NOMO-1 treated with dmso at 0.1 percent for 144 hours (cell line): Measurements from ENCODE around the gene CUTA.
"Not testable (repeated sequence)": the region's sequence is repeated elsewhere in the genome, so short reads cannot be mapped to it uniquely, and the experiment has no call there.

Experiments used
- DNase-seq: peaks from one replicate; lab custom pipeline; 2025; ENCODE audit not compliant: unreplicated experiment; lab: John Stamatoyannopoulos, UW

Gene CUTA

DNA sequence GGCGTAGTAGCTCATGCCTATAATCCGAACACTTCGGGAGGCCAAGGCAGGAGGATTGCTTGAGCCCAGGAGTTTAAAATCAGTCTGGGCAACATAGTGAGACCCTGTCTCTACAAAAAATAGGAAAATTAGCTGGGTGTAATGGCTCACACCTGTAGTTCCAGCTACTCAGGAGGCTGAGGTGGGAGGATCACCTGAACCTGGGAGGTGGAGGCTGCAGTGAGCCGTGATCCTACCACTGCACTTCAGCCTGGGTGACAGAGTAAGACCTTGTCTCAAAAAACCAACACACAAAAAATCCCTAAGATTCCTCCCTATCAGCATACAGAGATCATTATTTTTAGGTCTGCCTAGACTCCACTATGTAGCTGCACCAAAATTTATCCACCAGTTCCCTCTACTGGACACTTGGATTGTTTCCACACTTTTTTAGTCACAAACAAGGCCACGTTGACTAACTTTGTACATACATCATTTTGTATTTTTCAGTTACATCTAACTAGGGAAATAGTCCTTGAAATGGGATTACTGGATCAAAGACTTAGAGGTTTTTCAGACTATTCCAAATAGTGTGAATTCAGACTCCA, 10.7 kb downstream of the CUTA start:
- DNase-seq: no peak

DNA sequence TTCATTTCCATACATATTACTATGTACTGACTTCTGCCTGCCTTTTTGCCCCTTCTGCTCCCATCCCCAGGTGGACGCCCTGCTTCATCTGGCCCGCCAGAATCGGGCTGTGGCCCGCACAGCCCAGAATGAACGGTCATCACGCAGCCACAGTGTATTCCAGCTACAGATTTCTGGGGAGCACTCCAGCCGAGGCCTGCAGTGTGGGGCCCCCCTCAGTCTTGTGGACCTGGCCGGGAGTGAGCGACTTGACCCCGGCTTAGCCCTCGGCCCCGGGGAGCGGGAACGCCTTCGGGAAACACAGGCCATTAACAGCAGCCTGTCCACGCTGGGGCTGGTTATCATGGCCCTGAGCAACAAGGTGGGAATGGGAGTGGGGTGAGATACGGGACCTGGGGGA, 11.8 kb downstream of the CUTA start:
- DNase-seq: no peak

DNA sequence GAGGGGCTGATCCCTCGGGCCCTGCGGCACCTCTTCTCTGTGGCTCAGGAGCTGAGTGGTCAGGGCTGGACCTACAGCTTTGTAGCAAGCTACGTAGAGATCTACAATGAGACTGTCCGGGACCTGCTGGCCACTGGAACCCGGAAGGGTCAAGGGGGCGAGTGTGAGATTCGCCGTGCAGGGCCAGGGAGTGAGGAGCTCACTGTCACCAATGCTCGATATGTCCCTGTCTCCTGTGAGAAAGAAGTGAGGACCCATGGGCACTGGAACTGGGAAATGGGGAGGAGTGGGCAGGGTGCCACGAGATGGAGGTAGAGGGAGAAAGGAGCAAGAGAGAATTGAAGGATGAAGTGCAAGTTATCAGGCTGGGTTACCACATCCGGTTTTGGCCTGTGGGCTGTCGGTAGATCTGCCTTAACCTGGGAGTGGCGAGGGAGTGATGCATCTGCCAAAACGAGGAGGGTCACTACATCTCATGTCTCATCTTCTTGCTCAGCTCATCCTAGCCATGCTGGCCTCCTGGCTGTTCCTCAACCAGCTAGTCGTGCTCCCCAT, 12.4 kb downstream of the CUTA start:
- no peak for DNase-seq

DNA sequence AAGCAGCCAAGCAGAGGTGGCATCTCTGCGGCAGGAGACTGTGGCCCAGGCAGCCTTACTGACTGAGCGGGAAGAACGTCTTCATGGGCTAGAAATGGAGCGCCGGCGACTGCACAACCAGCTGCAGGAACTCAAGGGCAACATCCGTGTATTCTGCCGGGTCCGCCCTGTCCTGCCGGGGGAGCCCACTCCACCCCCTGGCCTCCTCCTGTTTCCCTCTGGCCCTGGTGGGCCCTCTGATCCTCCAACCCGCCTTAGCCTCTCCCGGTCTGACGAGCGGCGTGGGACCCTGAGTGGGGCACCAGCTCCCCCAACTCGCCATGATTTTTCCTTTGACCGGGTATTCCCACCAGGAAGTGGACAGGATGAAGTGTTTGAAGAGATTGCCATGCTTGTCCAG, 13.0 kb downstream of the CUTA start:
- no peak for DNase-seq

DNA sequence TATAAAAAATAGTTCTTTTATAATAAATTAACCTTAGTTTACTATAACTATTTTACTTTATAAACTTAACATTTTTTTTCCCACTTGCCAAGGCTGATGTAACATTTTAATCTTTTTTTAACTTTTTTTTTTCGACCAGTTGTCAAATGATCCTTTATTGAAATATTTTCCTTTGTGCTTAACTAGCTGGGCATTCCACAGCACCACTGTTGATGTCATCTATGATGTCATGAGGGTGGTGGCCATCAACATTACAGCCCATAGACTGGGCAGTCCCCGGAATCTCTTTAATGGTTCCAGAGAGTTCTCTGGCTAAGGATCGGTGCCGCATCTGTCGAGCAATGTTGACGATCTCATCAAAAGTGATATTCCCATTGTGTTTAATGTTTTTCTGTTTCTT, 18.0 kb downstream of the CUTA start:
- not testable (repeated sequence) for DNase-seq

DNA sequence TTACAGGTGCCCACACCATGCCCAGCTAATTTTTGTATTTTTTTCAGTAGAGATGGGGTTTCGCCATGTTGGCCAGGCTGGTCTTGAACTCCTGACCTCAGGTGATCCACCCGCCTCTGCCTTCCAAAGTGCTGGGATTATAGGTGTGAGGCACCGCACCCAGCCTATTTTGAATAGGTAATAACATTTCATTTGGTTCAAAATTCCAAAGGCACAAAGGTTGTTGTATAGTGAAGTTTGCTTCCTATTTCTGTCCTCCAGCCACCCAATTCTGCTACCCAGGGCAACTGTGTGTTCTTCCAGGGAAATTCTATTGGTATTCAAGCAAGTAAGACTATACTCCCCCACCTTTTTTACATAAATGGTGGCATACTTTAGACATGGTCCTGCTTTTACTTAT, 19.3 kb downstream of the CUTA start:
- not testable (repeated sequence) for DNase-seq

DNA sequence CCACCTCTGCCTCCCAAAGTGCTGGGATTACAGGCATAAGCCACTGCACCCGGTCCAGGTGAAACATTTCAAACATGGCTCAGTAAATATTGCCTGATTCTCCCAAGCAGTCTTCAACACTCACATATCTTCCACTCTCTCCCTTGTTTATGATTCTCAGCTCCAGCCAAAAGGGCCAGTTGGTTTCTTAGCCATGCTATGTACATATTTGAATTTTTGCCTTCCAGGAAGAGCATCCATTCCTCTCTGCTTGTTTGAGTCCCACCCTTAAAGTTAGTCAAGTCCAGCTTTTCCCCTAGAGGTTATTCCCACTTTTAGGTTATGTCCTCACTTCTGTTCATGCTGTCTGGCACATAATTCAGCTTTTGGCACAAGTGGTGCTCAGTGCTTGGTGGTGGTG, 20.4 kb downstream of the CUTA start:
- no peak for DNase-seq

DNA sequence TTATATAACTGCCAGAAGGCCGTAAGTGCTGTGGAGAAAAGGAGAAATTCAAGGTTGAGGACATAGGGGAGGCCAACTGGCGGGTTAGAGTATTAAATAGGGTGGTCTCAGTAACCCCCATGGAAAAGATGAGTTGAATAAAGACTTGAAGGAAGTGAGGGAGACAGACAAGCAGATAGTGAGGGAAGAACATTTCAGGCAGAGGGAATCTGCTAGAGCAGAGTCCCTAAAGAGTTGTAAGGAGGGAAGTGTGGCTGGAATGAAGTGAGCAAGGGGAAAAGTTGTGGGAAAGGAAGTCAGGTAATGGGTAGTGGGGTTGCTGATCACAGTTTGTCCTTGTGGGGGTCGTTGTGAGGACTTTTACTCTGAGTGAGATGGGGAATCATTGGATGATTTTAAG, 24.9 kb downstream of the CUTA start:
- no peak for DNase-seq

DNA sequence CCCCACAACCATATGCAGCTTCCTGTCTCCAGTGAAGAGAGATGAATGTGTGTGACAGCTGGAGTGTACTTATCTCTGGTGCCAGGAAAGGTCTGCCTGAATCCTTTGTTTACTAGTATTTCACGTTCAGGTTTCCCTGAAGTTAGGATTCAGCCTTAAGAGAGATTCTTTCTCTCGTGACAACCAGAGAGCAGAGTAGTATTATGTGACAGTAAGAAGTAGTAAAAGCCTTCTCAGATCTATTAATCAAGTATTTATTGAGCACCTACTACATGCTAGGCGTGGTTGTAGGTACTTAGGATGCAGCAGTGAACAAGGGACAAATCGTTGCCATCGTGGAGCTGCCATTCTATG, 25.3 kb downstream of the CUTA start:
- DNase-seq: no peak

DNA sequence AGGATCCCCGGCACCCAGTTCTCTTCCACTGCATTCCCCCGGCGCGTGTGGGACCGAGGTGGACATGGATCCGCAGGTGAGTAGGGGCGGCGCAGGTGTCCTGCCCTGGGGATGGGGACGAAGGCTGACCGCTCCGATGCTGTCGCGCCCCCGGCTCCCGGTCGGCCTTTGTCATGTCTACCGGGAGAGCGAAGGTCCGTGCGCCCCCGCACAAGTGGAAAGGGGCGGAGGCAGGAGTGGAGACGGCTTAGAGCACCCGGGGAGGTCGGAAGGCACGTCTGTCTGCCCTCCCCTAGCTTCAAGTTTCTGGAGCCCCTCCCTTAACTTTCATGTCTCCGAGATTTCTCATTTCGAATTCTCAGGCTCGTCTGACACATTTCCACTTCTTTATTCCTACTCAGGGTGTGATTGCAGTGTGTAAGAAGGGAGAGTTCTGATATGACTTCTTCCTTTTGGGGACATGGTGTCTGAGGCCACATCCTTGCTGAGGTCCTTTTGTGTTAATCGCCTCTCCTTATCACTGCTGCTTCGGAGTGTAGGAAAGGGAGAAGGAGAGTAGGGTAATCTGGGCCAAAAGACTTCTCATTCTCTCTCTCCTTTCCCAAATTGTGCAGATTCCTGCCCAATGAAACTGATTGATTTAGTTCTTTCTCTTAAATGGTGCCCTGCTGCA, 25.8 kb downstream of the CUTA start:
- DNase-seq: no peak

DNA sequence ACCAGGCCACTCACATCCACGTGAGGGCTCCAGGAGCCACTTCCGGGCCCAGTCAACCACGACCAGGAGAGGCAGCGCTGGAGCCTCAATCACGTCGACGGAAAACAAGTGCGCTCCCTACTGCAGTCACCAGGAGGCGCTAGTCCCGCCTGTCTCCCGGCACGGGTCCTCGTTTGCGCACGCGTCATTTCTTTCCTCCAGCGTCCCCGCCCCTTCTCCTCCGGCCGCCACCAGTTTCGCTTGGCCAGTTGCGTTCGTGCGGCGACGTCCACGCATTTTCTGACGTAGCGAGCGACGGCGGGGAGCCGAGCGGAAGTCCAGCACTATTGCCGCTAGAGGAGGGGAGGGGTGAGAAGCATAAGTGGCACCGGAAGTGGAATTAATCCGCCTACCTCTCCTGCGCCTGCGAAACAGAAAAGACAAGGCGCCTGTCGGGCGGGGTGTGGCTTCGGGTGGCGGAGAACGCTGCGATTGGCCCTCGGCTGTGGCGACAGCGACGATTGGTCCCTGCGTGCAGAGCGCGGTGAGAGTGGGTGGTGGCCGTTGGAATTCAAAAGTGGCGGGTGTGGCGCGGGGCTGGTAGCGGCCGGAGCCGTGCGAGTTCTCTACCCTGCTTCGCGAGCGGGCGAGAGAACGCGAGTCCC, 26.5 kb downstream of the CUTA start, which contains the start of gene KIFC1:
KIFC1 (plus strand) TSS at position 546 of the 644 bp plus-strand sequence. CDS start 163 bp downstream, outside the sequence.
- DNase-seq: peak; percentile 100

DNA sequence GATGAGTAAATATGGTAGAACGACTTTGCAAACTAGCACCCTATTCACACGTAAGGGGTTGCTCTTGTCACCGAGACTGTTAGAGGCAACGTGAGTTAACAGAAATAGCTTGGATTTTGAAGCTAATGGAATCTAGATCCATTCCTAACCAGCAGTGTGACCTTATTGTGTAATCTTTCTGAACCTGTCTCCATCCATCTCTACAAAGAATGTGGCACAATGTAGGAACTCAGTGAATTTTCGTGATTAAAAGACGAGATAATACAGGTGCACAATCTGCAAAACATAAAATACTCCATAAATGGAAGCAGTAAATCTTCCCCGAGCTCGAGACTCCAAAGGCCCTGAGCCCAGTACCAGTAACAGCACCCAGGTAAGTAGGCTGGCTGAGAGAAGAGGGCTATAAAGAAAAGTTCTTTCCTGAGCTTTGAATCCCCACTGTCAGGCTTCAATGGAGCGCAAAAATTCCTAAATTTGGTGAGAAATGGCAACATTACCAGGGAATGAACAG, 27.1 kb downstream of the CUTA start:
- DNase-seq: no peak

DNA sequence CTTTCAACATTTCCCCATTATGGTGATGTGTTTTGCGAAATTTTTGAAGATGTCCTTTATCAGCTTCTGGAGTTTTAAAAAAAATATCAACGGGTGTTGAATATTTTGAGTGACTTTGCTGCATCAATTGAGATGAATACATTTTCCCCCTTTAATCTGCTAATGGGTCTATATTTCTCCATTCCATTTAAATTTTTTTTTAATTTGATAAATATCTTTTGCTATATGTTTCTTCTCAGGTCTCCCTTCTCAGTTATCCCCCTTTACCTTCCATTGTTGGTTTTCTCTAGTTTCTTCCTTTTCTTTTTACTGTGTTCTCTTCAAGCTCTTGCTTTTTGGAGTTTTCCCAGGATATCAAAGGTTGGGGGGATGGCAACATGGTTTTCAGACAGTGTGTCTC, 27.7 kb downstream of the CUTA start:
- DNase-seq: no peak

DNA sequence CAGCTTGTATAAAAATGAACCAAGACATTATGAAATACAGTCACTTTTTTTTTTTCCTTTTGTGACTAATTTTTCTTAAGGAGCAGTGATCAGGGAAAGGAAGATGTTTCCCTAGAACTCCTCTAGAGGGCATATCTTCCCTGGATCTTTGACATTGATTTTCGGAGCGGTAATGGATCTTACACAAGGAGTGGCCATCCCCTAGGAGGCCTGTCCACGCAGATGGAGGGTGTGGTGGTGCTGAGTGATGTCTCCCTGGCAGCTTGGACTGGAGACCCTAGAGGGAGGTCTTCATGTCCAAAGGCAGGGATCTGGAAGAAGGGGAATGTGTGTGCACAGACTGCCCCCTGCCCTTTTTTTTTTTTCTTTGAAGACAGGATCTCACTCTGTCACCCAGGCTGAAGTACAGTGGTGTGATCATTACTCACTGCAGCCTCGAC, 33.3 kb downstream of the CUTA start:
- no peak for DNase-seq

DNA sequence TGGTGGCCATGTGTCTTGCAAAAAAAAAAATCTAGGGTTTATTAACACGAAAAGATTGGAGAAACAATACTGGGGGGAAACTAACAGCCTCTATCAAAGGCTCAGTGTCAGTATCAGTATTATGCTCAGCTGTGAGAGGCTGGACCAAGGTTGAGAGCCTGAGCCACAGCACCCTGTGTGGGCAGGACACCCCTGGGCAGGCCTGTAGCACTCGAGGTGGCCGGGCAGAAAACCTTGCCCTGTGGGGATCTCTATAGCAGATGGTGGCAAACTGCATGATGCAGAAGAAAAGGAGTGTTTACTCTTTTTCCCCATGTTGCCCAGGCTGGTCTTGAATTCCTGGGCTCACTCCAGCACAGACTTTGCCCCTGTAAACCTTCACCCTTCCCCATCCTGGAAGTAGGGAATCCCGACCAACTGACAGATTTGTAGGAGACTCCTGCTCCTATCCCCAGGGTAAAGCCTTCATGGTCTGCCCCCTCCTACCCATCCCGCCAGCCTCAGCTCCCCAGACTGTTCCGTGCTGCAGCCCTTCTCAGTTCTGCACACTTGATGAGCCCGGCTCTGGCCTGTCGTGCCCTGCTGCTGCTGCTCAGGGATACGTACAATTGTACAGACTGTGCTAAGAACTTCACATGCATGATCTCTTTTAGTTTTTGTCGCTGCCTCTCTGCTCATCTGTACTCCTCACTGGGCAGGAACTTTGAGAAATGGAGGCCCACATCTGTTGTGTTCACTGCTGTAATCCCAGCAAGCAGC, 34.3 kb downstream of the CUTA start:
- DNase-seq: no peak

DNA sequence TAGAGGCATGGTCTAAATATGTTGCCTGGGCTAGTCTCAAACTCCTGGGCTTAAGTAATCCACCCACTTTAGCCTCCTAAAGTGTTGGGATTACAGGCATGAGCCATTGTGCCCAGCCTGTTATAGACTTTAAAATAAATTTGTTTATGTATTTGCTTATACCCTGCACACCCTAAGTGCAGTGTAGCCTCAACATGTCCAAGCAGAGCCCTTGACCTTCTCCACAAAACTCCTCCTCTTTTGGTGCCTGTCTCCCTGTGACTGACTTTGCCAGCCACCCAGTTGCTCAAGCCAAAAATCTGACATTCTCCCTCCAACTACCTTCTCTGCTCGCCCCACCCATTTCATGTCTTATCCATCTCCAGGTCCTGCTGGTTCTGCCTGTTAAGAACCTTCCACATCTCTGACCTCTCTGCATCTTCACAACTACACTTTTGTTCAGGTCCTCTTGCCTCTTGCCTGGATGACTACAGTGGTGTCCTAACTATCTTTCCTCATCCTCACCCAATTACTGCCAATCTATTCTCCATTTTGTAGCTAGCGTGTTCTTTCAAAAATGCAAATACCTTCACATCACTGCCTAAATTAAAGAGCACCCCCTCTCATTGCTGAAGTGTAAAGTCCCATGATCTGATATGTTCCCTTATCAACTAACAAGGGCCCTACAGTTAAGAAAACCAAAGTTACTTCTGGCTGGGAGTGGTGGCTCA, 37.5 kb downstream of the CUTA start:
- DNase-seq: no peak

DNA sequence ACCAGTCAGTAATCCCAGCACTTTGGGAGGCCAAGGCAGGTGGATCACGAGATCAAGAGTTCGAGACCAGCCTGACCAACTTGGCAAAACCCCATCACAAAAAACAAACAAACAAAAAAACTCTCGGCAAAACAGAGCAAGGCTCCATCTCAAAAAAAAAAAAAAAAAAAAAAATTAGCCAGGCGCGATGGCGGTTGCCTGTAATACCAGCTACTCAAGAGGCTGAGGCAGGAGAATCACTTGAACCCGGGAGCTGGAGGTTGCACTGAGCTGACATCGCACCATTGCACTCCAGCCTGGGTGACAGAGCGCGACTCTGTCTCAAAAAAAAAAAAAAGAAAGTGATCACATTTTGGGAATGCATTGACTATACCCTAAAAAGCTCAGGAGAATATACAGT, 38.7 kb downstream of the CUTA start:
- not testable (repeated sequence) for DNase-seq

DNA sequence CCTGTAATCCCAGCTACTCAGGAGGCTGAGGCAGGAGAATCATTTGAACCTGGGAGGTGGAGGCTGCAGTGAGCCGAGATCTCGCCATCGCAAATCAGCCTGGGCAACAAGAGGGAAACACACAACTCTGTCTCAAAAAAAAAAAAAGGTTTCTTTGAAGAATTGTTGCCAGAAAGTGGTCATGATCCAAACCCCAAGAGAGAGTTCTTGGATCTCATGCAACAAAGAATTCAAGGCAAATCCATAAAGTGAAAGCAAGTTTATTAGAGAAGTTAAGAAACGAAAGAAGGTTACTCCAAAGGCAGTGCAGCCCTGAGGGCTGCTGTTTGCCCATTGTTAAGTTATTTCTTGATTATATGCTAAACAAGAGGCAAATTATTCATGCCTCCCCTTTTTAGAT, 40.7 kb downstream of the CUTA start:
- no peak for DNase-seq

DNA sequence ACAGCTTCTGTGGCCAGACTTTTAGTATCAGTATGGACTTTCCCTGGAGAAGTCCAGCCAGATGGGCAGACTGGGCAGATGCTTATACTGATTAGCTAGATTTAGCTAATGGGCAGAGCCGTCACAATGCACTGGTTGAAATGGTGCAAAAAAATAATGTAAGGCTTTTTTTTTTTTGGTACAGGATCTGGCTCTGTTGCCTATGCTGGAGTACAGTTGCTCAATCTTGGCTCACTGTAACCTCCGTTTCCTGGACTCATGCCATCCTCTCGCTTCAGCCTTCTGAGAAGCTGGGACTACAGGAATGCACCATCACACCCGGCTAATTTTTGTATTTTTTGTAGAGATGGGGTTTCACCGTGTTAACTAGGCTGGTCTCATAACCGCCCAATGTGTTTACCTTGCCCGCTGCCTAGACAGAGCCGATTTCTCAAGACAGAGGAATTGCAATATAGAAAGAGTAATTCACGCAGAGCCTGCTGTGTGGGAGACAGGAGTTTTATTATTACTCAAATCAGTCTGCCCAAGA, 42.7 kb downstream of the CUTA start:
- DNase-seq: peak; percentile 34
